Thymus (tissue), 11 donors: ENCODE results near the gene LILRA6. TPM values are rescaled to one million over a fixed set of nuclear protein-coding genes. Genes with fewer than 3 reads are reported as not detected.
"Not testable (repeated sequence)": the region's sequence is repeated elsewhere in the genome, so short reads cannot be mapped to it uniquely, and the experiment has no call there.

ENCODE experiments used
- DNase-seq, 9 donors: peaks; one replicate each; pipeline ENCODE4 v3.0.0-alpha.2; 2013; ENCODE audit warnings: low spot score in 9 of 9, low read depth in 6 of 9, missing footprints in 1 of 9
- H3K27ac ChIP-seq, 2 donors: one replicate each; pipeline ENCODE4 v1.5.1; 2013; ENCODE audit warnings: control low read depth in 1 of 2, low read depth in 1 of 2, low read length in 1 of 2, mild to moderate bottlenecking in 1 of 2, moderate library complexity in 1 of 2
- H3K27me3 ChIP-seq, 2 donors: one replicate each; pipeline ENCODE4 v1.5.1; 2013; ENCODE audit warnings: low read length in 1 of 2; ENCODE audit not compliant: control insufficient read depth in 2 of 2, insufficient read depth in 1 of 2
- H3K36me3 ChIP-seq, 2 donors: one replicate each; pipeline ENCODE4 v1.5.1; 2013; ENCODE audit warnings: low read length in 1 of 2, mild to moderate bottlenecking in 1 of 2, moderate library complexity in 1 of 2; ENCODE audit not compliant: control insufficient read depth in 2 of 2, insufficient read depth in 2 of 2
- H3K4me1 ChIP-seq, 2 donors: one replicate each; pipeline ENCODE4 v1.5.1; 2013; ENCODE audit warnings: low read length in 2 of 2; ENCODE audit not compliant: control insufficient read depth in 2 of 2, insufficient read depth in 2 of 2
- H3K4me3 ChIP-seq, 2 donors: one replicate each; pipeline ENCODE4 v1.5.1; 2013; ENCODE audit warnings: low read length in 2 of 2, control low read depth in 1 of 2, mild to moderate bottlenecking in 1 of 2
- H3K9me3 ChIP-seq, 2 donors: one replicate each; pipeline ENCODE4 v1.5.1; 2013; ENCODE audit warnings: low read length in 1 of 2, mild to moderate bottlenecking in 1 of 2; ENCODE audit not compliant: control insufficient read depth in 2 of 2, insufficient read depth in 1 of 2
- WGBS: extraction: QIAGEN DNeasy Blood & Tissue Kit; methylation state at CpG from one replicate; pipeline ENCODE4 v1.1.7; 2013; 5-methylcytosine and 5-hydroxymethylcytosine counted together
- polyA plus RNA-seq: library from polyadenylated mRNA; stranded (reverse); fragments of 200-250 nt; gene quantifications from one replicate; pipeline ENCODE4 v1.2.3, GENCODE V29; 2013
- total RNA-seq: library from RNA; stranded (reverse); fragments of 120-200 nt; gene quantifications from one replicate; pipeline ENCODE4 v1.2.4, GENCODE V29; 2013
- donor health status: healthy.

LILRA6 gene
- total and polyA plus RNA-seq, 2 donors = 0.61 to 3.9 TPM

DNA sequence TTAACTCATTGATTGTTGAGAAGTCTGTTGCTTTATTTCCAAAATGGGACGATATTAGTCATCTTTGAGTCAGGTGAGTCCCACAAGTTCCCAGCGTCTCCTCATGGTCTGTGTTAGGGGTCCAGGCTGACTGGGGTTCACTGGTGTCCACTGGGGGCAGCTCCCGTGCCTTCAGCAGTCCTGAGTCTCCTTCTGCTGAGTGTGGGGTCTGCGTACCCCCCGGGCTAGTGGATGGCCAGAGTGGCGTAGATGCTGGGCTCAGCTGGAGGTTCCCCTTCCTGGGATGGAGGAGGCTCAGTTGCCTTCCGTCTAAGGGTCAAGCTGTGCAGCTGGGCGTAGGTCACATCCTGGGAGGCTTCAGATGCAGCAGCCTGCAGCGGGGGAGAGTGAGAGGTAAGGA is 25.7 kb downstream of the LILRA6 start:
- no peaks in the 10 kb centered on the region for H3K36me3 ChIP-seq
- H3K27ac ChIP-seq = no peak overlapping the region
- DNase-seq = no peak
- H3K4me3 ChIP-seq = no peak overlapping the region
- no peaks in the 10 kb centered on the region for H3K4me1 ChIP-seq
- H3K27me3 ChIP-seq = no peaks in the 10 kb centered on the region
- H3K9me3 ChIP-seq = no peaks in the 10 kb centered on the region
- 95% methylated on average over 9 of the region's 9 CpGs for WGBS

DNA sequence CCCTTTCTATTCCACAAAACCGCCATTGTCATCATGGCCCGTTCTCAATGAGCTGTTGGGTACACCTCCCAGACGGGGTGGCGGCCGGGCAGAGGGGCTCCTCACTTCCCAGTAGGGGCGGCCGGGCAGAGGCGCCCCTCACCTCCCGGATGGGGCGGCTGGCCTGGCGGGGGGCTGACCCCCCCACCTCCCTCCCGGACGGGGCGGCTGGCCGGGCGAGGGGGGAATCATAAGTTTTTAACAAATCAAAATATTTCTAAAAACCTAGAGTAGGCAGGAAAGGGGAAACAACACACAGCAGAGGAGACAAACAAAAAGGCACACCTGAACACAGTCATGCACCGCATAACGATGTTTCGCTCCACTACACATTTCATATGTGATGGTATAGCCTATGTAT is 27.9 kb downstream of the LILRA6 start:
- DNase-seq, H3K4me3 ChIP-seq, H3K4me1 ChIP-seq: not testable (repeated sequence)

DNA sequence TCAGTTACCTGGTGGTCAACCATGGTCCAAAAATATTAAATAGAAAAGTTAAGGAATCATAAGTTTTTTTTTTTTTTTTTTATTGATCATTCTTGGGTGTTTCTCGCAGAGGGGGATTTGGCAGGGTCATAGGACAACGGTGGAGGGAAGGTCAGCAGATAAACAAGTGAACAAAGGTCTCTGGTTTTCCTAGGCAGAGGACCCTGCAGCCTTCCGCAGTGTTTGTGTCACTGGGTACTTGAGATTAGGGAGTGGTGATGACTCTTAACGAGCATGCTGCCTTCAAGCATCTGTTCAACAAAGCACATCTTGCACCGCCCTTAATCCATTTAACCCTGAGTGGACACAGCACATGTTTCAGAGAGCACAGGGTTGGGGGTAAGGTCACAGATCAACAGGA is 28.4 kb downstream of the LILRA6 start:
- not testable (repeated sequence) for H3K27me3 ChIP-seq, H3K27ac ChIP-seq, H3K9me3 ChIP-seq, H3K4me3 ChIP-seq, H3K36me3 ChIP-seq, DNase-seq
- WGBS = 94% methylated on average over 4 of the region's 5 CpGs
- peaks cover 1 to 14% of the 10 kb centered on the region in 2 donors for H3K4me1 ChIP-seq

More for the DNA sequence above, 27.9 kb downstream of the LILRA6 start:
- 94% methylated on average over 15 of the region's 19 CpGs for WGBS
- not testable (repeated sequence) for H3K36me3 ChIP-seq, H3K9me3 ChIP-seq, H3K27ac ChIP-seq, H3K27me3 ChIP-seq

DNA sequence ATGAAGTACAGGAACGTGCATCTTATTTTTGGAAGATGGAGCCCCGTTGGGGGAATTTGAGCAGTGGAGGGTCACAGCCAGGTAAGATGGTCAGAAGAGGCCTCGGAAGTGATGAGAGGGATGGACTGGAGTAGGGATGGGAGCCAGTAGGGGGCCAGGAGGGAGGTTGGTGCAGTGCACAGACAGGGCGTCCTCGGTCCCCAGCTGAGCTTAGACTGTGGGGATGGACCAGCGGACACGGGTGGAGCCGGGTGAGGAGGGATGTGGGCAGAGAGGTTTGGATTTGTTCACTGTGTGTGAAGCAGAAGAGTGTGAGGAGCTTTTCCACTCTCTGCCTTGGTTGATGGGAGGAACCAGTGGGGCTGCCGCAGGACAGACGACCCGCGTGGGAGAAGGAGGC is 31.4 kb downstream of the LILRA6 start:
- peaks cover 0 to 5% of the 10 kb centered on the region in 2 donors for H3K9me3 ChIP-seq
- H3K27ac ChIP-seq = no peak overlapping the region
- DNase-seq = no peak
- WGBS = 88% methylated on average over 12 of the region's 12 CpGs
- peaks cover 27 to 28% of the 10 kb centered on the region in 2 donors for H3K36me3 ChIP-seq
- H3K4me3 ChIP-seq = no peak overlapping the region
- H3K27me3 ChIP-seq = no peaks in the 10 kb centered on the region
- peaks cover 15 to 34% of the 10 kb centered on the region in 2 donors for H3K4me1 ChIP-seq

DNA sequence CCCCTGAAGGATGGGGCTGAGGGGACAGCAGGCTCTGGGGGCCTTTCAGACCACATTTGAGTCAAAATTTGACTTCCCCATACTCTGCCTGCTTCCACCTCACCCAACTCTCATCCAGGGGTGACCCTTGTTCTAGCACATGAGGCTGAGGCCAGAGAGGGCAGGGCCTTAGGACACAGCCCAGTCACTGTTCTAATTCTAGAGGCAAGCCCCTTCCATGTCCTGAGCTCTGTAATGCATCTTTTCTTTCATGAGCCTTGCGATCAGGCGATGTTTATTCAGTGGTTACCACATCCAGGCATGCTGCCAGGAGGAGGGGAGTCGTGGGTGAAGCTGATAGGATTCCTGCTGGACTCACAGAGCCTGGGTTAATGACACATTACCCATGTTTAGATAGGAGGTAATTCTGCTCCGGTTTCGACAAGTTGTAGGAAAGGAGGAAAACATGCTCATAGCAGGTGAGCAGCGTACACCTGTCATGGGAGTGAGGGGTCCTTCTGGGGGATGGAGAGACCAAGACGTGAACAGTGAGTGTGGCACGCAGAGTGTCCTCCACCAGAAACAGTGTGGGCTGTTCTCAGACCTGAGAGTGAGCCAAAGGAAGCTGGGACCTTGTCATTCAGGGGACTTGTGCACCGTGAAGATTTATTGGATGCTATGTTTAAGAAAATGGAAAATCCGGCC is 32.6 kb downstream of the LILRA6 start:
- 29% methylated on average over 10 of the region's 10 CpGs for WGBS
- Histone ChIP-seq H3K9me3 (peaks cover 0 to 5% of the 10 kb centered on the region in 2 donors), H3K36me3 (peaks cover 40 to 41% of the 10 kb centered on the region in 2 donors), H3K4me1 (peaks cover 15 to 34% of the 10 kb centered on the region in 2 donors), H3K27me3 (no peaks in the 10 kb centered on the region), H3K4me3 (no peak overlapping the region), H3K27ac (peak overlapping the region in 1 of 2 donors; percentile 46)
- DNase-seq = peak in 1 of 9 donors; percentile 37

DNA sequence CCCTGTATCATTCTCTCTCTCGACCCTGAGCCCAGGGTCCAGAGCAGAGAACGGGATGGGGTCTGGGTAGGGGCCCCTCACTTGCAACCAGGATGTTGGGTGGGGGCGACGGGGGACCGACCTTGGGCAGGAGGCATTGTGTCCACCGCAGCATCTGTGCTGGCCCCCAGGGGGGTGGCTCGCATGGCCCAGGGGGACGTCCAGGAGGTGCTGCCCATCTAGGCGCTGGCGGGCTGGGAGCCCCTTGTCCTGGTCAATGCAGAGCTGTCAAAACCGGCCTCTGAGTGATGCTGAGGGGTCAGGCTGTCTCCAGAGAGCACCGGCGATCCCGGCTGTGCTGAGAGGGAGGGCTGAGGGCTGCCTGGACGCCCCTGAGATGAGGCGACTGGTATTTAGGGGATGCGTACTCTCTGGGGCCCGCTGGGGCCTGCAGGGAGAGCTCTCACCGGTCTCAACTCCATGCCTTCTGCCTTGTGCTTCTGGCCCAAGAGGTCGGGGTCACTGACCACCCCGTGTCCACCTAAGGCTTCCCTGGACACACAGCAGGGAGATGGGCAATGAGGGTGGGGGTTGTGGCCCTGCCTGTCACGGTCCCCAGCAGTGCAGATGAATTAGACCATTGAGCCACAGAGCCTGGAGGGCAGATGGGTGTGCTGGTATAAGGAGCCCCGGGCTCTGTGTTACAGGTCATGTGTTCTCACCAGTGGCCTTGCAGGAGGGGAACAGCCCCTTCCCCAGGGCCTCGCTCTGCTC is 33.4 kb downstream of the LILRA6 start:
- peak overlapping the region in 1 of 2 donors; percentile 46 for H3K27ac ChIP-seq
- no peak overlapping the region for H3K4me3 ChIP-seq
- H3K36me3 ChIP-seq = peaks cover 44 to 47% of the 10 kb centered on the region in 2 donors
- H3K9me3 ChIP-seq = peaks cover 0 to 5% of the 10 kb centered on the region in 2 donors
- DNase-seq = no peak
- H3K4me1 ChIP-seq = peaks cover 15 to 37% of the 10 kb centered on the region in 2 donors
- H3K27me3 ChIP-seq = no peaks in the 10 kb centered on the region
- 83% methylated on average over 24 of the region's 24 CpGs for WGBS

DNA sequence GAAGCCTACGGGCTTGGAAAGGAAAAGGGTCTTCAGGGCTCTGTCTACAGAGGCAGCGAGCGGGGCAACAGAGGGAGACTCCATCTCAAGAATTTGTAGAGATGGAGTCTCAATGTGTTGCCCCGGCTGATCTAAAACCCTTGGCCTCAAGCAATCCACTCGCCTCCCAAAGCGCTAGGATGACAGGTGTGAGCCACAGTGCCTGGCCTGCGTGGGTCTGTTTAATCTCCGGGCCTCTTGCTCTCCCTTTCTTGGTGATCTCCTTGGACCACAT is 33.9 kb downstream of the LILRA6 start:
- Histone ChIP-seq H3K4me3 (no peak overlapping the region), H3K27me3 (no peaks in the 10 kb centered on the region), H3K9me3 (peaks cover 0 to 5% of the 10 kb centered on the region in 2 donors), H3K36me3 (peaks cover 48 to 52% of the 10 kb centered on the region in 2 donors), H3K4me1 (peaks cover 17 to 39% of the 10 kb centered on the region in 2 donors), H3K27ac (peak overlapping the region in 1 of 2 donors; percentile 46)
- DNase-seq = no peak
- WGBS = 91% methylated on average over 8 of the region's 8 CpGs

DNA sequence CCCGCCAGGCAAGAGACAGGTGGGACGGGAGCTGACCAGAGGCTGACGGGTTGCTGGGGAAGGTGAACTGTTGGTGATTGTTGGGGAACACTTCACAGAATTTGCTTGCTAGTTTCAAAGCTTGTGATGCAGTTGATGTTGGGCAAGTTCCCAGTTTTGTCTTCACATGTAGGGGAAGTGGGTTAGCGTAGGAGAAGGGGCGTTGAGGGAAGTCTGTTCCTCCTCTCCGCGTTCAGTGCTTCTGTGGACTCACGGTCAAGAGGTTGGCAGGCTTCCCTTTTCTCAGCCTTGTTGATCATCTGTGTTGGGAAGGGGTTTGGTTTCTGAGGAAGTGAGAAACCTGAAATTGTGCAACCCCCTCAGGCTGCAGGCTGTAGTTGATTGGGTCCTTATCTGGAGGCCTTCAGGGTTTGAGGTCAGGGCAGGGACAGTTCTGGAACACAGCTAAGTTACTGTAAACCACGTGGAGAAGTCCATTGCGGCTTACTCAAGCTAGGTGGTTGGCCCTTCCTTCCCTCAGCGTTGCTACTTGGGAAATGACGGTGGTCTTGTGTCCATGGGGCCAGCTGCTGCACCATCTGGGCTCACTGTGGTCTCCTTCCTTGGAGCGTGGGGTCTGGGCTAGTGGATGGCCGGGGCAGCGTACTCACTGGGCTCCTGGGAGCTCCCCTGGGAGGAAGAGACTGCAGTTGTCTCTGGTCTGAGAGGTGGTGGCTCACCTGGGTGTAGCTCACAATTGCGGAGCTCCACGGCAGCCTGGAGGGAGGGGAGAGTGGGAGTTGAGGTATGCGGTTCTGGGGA is 34.4 kb downstream of the LILRA6 start:
- Histone ChIP-seq H3K27me3 (no peaks in the 10 kb centered on the region), H3K36me3 (peaks cover 53 to 57% of the 10 kb centered on the region in 2 donors), H3K4me1 (peaks cover 19 to 43% of the 10 kb centered on the region in 2 donors), H3K27ac (peak overlapping the region; percentile 37 to 61), H3K9me3 (peaks cover 0 to 5% of the 10 kb centered on the region in 2 donors), H3K4me3 (no peak overlapping the region)
- peak in 1 of 9 donors; percentile 56 for DNase-seq
- 26% methylated on average over 18 of the region's 18 CpGs for WGBS

DNA sequence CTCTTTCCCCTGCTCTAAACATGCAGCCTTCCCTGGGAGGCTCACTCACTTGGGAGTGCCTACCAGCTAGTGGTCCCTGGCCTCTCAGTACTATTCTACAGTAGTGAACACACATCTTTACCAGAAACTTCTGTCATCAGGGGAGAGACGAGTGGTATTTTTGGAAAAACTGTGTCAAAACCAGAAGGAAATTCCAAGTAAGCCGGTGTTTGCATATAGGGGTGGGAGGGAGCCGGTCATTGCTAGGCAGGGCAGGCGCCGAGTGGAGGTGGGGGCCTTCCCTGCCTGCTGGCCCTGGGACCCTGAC is 35.0 kb downstream of the LILRA6 start:
- DNase-seq = no peak
- H3K27ac ChIP-seq = peak overlapping the region; percentile 32 to 37
- peaks cover 19 to 48% of the 10 kb centered on the region in 2 donors for H3K4me1 ChIP-seq
- H3K36me3 ChIP-seq = peaks cover 59 to 63% of the 10 kb centered on the region in 2 donors
- no peaks in the 10 kb centered on the region for H3K27me3 ChIP-seq
- H3K9me3 ChIP-seq = peaks cover 0 to 5% of the 10 kb centered on the region in 2 donors
- no peak overlapping the region for H3K4me3 ChIP-seq
- 24% methylated on average over 5 of the region's 5 CpGs for WGBS
